Anterior cingulate cortex (tissue), 58 donors: ENCODE results near the gene STIM2.
"Not testable (repeated sequence)": the region's sequence is repeated elsewhere in the genome, so short reads cannot be mapped to it uniquely, and the experiment has no call there.

Source experiments
- DNase-seq, 58 donors: peaks; one replicate each; lab custom pipeline; 2025; lab: John Stamatoyannopoulos, UW

Gene STIM2

DNA sequence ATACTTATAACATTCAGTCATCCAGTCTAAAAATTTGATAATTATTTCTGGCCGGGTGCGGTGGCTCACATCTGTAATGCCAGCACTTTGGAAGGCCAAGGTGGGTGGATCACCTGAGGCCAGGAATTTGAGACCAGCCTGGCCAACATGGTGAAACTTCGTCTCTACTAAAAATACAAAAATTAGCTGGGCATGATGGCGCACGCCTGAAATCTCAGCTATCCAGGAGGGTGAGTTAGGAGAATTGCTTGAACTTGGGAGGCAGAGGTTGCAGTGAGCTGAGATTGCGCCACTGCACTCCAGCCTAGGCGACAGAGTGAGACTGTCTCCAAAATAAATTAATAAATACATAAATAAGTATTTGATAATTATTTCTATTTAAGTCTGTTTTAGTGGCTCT lies 34.2 kb downstream of the STIM2 start:
- not testable (repeated sequence) for DNase-seq

DNA sequence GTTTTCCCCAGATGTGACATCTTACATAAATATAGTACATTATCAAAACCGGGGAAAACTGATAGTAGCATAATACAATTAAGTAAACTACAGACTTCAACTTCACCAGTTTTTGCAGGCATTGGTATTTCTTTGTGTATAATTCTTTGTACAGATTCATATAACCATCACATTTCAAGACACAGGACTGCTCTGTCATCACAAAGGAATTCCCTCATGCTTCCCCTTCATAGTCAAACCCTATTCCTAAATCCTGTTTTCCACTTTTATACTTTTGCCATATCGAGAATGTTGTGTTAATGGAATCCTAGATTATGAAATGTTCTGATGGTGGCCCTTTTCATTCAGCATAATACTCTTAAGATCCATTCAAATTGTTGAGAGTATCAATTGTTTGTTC lies 36.0 kb downstream of the STIM2 start:
- DNase-seq = no peak

DNA sequence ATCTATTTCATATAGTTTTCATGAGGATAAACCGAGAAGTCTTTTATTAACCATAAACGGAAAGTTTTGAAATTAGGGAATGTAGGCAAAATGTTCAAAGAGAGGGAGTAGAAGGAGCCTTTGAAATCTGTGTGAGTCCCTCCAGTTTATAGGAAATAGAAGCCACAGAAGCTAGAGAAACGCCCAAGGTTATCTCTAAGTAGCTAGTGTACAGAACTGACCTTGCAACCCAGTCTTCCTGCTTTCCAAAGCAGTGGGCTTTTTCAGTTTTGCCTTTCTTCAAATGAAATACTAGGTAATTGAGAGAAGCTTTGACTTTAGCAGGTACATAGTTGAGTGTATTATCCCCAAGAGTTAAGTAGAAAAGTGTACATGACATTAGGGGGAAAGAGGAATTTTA lies 39.4 kb downstream of the STIM2 start:
- no peak for DNase-seq

DNA sequence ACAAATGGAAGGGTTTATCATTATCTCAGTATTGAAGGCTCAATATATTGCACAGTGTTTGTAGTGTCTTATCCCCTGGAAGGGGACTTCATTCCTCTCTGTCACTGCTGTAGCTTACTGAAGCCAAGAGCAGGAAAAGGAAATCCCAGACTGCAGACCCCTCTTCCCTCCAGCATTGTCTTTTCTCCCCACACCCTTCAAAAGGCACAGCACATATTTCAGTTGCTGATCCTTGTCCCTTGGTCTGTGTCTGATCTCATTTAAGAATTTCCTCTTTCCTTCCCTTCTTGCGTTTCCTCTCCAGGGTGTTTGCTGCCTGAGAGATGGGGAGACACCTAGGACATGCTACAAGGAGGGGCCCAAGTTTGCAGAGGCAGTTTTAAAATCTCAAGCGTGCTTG lies 40.1 kb downstream of the STIM2 start:
- DNase-seq = no peak

DNA sequence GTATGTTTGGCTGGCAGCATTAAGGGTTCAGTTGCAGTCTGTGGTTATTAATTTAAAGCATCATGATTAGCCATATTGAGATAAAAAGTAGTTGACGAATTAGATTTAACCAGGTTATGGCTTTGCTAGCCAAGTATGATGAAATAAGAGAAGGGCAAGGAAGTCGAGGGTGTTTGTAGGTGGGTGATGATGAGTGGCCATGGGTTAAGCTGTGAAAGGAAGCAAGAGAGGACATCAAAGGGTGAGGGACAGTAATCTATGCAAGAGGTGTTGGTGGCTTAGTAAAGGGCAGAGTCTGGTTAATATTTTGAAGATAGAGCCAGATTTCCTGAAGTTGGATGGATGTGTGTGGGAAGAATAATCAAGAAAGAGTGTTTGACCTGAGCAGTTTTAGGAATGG lies 44.5 kb downstream of the STIM2 start:
- DNase-seq = no peak

DNA sequence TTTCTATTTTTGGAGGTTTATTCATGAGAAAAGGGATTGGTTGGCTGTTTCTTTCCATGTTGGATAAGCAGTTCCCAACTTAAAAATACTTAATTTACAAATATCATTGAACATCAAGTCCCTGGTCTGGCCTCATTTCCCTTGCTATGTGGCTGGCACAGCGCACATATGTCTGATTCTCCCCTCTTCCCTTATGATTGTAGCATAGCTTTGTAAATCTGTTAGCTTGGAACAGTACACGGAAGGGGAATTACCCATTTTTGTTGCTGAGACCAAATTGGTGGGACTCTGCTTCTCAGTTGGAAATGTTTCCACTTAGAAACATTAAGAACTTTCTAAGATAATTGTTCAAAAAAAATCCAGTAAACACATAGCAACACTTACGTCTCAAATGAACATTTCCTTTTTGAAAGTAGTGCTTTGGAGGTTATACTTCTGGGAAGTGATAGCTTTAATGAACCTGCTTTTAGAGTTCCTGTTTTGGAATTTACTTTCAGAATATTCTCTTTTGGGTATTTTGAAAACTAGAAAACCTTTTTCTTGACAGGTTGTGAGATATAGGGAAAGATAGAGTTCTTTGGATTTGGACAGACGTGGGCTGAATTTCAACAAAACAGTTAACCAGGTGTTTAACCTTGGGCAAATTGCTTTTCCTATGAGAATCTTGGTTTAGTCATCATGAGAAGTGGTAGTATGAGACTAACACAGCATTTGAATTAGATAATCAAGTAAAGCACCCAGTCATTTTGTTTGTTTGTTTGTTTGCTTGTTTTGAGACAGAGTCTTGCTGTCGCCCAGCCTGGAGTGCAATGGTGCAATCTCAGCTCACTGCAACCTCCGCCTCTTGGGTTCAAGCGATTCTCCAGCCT lies 47.3 kb downstream of the STIM2 start:
- DNase-seq = no peak

DNA sequence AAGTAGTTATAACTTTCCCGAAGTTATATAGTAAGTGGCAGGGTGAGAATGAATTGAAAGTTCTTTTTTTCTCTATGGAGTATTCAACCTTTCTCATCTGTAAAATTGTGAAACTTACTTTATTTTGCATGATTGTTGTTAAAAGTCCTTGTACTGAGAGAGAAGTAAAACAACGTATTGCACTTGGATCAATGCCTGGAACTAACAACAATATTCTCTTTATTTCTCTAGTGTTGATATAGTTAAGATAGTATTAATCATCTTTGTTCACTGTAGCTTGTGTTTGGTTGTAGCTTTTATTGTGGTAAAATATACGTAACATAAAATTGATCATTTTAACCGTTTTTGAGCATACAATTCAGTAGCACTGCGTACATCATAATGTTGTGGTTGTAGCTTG lies 48.7 kb downstream of the STIM2 start:
- no peak for DNase-seq

DNA sequence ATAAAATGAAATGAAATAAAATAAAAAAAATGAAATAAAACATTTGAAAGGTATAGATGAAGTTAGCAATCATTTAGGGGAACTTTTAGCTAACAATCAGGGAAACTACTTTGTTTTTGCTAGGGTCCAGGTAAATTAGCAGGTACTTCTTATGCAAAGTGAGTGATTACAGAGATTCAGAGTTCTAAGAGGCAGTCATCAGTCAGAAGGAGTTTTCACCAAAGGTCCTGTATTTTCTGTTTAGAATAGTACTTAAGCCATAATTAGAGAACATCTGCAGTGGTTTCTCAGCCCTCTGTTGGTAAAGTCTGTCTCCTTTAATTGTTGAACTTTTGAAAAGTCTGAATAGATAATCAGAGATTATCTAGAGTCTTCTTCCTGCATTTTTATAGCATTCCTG lies 50.6 kb downstream of the STIM2 start:
- no peak for DNase-seq

DNA sequence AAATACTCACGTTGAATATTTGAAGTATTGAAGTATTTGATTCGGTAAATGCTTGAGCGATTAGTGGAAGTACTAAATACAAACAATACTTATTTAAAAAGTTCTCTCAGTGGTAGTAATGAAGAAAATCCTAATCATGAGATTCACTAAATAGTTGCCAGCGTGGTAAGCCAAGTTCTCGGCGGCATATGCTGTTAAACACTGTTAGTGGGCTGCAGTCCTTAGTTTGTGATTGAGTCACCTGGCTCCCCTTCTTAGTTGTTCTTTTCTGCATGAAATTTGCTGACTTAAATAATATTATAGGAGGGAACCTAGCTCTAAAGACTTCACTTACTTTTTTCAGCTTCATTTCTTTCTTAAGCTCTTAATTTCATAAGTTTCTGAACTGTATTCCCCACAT lies 51.4 kb downstream of the STIM2 start:
- no peak for DNase-seq

DNA sequence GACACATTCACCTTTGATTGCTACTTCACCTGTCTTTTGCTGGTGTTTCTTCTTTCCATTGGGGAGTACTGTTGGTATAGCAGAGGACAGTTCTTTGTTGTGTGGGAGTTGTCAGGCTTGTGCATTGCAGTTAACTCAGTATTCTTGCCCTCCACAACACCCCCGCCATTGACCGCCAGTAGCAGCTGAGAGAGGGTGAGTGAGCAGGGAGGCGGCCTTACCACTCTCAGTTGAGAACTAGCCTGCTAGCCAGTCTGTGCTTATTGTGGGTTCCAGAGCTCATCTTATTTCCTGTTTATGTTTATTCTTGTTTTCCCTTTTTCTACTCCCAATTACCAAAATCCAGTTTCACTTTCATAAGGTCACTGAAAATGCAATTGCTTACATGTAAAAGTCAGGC lies 52.2 kb downstream of the STIM2 start:
- DNase-seq = peak in 1 of 58 donors; percentile 2

DNA sequence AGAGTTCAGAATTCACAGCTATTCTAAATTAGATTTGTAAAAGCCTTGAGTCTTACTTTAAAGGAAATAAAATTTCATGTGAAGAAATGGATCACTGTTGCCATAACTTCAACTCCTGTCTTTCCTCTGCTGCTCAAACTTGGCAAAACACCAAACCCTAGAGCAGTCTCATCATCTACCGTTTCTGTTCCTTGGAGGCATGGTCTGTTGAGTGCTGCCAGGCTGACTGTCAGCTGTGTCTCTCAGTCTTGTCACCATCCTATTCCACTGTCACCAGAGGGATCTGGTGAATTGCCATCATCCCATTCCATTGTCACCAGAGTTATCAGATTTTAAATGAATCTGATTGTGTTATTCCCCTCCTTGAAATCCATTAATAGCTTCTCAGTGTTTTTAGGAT lies 55.6 kb downstream of the STIM2 start:
- DNase-seq = peak in 5 of 58 donors; percentile 2 to 37 (median 8)

DNA sequence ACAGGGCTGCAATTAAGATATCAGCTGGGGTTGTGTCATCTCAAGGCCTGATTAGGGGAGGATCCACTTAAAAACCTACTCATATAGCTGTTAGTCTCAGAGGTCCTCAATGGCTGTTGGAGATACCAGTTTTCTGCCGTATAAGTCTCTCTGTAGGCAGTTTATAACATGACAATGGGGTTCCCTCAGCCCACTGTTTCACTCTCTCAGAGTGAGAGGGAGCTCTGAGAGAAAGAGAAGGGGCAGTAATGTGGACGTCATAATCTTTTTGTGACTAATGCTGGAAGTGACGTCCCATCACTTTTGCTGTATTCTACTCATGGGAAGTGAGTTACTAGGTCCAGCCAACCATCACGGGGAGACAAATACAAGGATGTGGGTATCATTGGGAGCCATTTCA lies 70.3 kb downstream of the STIM2 start:
- DNase-seq = no peak

DNA sequence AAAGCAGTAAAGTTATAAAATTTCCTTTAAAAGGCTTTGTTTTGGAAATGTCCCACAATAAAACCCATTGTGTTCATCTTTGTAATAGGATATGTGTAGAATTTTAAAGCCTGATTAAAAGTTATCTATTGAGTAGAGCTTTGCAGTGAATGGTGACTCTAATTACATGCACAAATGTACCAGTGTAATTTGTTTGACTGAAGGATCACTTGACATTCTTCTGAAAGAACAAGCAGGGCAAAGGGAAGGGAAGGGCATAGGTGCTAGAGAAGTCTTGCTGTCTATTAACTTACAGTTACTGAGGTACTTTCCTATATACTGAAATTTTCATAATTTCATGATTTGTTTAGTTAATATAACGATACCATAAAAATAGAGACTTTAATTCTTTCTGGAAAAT lies 70.8 kb downstream of the STIM2 start:
- no peak for DNase-seq

DNA sequence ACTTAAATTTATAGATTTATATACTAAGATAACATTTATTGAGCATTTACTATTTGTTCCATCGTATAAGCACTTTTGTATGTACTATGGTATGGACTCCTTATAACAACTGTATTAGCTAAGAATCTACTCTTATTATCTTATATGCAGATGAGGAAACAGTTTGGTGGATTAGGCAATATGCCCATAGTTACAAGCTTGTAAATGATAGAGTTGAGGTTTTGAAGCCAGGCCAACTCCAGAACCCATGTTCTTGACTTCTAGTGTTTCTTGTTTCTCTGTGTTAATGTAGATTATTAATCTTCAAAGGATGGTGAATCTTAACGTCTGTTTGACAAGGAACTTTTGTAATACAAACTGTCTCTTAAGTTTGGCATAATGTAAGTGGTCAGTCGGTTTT lies 71.3 kb downstream of the STIM2 start:
- DNase-seq = no peak

DNA sequence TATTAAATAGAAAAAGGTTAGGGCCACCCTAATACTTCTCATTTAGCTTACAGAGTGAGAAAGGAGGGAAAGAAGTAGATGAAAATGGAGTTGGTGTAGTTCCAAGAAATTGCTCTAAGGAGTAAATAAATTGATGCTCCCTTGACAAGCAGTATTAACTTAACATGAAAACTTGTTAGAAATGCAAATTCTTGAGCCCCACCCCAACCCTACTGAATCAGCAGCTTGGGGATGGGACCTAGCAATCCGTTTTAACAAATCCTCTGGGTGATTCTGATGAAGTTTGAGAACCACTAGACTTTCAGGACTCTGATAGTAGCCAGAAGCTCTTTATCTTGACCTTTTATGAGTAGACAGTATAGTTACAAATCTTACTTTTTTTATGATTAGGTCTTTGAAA lies 74.8 kb downstream of the STIM2 start:
- DNase-seq = no peak

DNA sequence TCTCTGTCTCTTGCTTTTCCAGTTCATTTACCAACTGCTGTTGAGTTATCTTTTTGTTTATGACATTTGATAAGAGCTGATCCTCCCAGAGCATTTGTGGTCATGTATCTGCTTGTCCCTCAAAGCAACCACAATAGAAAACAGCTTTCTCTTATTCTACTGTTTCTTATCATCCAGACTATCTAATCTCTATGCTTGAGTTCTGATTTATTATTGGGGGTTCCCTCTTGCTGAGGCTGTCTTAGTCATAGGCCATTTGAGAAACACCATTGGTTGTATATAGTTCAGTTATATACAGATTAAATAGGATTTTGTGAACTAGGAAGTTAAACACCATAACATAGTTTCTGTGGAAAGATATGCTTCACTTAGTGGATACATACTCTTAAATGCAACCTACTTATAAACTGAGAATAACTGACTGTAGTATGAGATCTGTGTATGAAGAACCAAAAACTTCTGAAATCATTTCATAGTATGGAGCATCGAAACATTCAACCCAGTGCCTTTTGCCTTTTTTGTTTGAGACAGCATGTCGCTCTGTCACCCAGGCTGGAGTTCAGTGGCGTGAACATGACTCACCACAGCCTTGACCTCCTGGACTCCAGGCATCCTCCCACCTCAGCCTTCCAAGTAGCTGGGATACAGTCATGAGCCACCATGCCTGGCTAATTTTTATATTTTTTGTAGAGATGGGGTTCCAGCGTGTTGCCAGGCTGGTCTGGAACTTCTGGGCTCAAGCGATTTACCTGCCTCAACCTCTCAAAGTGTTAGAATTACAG lies 75.8 kb downstream of the STIM2 start:
- DNase-seq = no peak

DNA sequence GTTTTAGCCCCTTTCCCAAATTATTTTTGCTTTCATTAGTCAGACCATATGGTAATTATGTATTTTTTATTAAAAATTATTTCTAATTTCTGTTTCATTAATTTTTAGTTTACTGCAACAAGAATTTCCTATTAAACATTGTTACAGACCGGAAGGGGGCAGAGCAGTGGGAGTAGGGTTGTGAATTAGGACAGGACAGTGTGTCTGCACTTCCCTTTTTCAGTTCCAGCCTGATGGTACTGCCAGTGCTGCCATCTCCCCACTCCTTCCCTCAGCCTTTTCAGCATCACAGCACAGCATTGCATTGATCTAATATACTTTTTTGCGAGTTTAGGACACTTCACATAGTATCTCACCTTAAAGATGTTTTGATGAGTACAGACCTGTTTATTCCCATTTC lies 76.5 kb downstream of the STIM2 start:
- DNase-seq = no peak

DNA sequence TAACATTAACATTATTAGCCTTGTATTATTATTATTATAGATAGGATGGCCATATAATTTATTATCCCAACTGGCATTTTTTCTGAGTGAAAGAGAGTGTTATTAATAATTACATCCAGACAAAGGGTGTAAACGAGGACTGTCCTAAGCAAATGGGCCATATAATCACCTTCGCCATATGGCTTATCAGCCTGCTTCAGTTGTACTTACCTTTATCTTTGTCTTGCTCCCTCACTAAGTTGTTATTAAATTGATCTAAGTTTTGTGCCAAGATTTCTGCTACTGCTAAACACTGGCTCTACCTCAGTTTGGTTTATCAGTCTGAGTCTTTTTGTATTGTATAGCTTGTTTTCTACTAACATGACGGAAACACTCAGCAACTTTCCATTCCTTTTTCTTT lies 76.9 kb downstream of the STIM2 start:
- DNase-seq = no peak

DNA sequence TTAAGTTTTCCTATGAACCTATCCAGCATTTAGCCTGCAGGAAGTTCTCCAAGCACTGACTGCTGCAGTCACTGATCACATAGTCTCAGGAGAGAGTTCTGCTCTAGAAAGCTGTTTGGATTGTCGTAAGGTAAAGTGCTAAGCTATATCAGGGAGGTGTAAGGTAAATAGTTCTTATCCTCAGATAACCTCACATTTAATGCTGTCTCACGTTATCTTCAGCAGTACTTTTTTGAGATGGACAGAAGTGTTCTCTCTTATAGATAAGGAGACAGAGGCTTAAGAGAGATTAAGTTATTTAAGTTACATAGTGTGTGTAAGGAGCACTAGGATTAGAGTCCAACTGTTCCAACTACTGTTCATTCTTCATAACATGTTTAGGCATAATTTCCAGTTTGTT lies 77.9 kb downstream of the STIM2 start:
- DNase-seq = no peak

DNA sequence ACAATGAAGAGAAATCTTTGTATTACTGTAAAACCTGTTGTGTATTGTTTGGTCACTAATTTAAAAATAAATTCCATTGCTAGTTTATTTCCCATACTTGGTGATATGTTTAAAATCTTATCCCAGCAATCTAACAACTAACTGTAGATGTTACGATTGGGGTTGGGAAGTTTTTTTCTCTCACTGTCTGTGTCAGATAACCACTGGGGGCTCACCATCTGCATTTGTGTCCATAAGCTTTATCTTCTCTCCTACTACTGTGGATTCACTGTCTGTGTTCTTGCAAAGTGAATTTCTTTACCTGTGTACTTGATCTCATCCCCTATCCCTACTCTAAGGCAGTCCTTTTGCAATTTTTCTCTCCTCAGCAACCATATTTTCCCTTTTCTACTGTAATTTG lies 81.3 kb downstream of the STIM2 start:
- DNase-seq = no peak

DNA sequence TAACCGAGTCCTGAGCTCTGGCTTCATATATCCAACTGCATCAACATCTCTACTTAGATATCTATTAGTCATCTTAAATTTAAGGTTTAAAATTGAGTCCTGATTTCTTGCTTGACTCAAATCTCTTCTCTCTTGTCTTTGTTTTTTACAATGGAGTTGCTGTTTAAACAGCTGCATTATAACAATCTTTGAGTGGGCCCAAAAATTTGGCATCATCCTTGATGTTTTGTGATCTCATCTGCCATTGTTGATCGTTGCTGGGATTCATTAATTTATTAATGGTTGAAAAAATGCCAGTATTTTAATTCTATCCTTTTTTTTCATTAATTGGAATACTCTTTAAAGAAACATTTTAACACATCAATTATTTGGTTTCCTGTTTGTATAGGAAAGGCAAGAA lies 82.2 kb downstream of the STIM2 start:
- DNase-seq = no peak

DNA sequence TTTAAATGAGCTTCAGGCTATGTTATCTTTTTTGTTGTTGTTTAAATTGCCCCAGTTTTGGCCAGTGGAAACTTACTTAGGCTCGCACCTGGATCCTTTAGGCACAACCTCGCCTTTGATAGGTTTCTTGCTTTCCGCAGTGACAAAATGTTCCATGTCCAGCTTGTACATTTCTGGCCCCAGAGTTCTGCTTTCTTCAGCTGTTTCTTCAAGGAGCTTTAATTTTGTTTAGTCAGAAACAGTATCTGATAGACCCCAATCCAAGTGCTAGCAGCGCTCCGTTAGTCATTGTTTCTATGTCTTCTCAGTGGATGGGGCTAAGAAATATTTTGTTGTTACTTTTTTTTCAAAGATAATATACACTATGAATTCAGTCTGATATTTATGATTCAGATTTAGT lies 82.8 kb downstream of the STIM2 start:
- DNase-seq = no peak
